ENCODE data around the gene SERAC1.

GRCh38 chr6:158165919-158166416, 2.1 kb downstream of the SERAC1 start:
- TF ChIP-seq CTCF (IDR thresholded peaks at IDR 0.05) (no peak), POLR2AphosphoS5 (IDR thresholded peaks at IDR 0.05; ENCODE audit: insufficient read depth in 1 of 2, low read depth in 1 of 2) (no peak)
